Left lobe of liver (tissue), 2 donors: ENCODE data around the gene VWC2L. TPM values are rescaled to one million over a fixed set of nuclear protein-coding genes. Genes with fewer than 3 reads are reported as not detected.

Source experiments
- ATAC-seq: fragments of 200-7000 bp; cut with Tn5 transposase; one replicate; pipeline ENCODE4 v1.9.1; 2020; ENCODE audit warnings: mild to moderate bottlenecking, moderate library complexity
- DNase-seq: peaks from one replicate; pipeline ENCODE4 v3.0.0-alpha.2; 2020; ENCODE audit warnings: low spot score
- total RNA-seq: library from RNA; stranded (reverse); gene quantifications from one replicate; pipeline ENCODE4 v1.2.1, GENCODE V29; 2021
- donor health status: DM: no; HTN: no; CAD: no; lungs with moderate emphysema.
- donor health status: DM: no; HTN: yes; CAD: no.

Gene VWC2L
- total RNA-seq, 1 donor from 2014 or later: not detected

DNA sequence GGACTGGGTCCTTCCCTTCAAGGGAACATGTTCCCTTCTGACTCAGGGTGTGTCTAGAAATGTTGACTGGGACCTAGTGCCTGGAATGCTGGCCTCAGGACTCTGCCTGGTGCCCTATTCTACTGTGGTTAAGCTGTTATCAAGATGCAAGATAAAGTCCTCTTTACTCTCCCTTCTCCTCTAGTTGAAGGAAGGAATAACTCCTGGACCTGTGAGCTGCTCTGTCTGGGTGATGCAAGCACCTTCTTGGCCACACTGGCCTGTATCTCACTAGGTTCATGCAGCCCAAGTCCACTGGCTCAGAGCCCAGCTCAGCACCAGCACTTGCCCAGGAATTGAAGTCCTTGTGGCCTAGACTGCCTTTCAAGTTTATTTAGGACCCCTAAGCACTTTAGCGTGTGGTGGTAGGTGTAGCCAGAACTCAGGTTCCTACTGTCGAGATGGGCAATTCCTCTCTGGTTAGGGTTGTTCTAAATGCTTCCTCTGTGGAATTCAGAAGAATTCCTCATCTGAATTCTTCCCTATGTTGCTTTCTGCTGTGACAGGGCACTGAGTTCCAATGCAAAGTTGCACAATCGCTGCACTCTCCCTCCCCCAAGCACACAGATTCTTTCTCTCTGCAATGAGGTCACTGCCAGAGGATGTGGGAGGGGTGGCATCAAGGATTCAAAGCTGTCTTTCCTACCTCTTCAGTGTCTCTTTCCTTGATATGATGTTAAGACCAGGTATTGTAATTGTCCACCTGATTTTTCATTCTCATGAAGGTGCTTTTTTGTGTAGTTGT, 54.7 kb downstream of the VWC2L start:
- ATAC-seq (peak; percentile 34), DNase-seq (no peak)

DNA sequence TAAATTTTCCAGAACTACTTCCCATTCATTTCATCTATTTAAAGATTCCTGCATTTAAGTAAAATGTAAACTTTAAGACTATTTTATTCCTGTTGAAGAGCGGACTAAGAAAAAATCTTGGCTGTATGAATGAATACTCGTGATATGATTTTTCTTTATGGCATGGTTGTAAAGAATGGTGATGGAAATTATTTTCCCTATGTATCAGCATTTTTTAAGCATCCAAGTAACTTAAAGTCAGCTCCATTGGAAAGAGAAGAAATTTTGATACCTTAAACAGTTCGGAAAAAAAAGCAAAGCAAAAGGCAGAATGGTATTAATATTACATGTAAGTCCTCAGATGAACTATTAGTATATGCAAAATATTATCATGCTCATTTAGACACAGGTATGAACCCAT, 58.9 kb downstream of the VWC2L start:
- ATAC-seq (no peak), DNase-seq (no peak)

DNA sequence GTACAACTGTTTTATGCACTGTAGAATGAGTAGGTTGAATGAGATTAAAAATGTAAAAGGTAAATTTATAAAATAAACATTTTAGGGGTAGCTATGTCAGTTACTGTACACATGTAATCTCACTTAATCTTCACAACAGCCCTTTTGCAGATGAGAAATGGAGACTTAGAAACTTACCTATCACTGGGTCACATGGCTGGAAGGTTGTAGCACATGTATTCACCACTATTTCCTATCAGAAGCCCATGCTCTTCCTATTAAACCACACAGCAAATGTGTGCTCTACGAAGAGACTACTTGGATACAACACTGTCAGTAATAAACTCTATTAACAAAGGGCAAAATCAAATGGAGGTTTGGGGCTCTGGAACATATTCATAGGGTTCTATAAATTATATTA, 60.5 kb downstream of the VWC2L start:
- no peak for ATAC-seq

DNA sequence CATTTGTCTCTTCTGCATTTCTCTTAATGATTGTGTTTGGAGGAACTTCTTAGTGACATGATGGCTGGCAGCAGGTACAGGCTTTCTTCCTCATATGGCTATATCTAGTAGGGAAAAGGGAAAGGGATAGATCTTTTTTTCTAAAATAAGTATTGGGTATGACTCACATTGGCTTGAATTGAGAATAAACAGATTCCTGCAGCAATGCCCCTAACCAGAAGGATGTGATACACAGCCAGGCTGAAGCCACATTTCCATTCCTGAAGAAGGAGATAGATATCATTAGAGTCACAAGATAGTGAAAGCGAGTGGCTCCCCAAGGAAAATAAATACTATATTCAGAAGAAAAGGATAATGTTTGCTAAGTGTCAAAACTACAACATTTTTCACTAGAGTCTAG, 61.1 kb downstream of the VWC2L start:
- no peak for DNase-seq
- ATAC-seq: no peak

More for the DNA sequence above, 60.5 kb downstream of the VWC2L start:
- no peak for DNase-seq

DNA sequence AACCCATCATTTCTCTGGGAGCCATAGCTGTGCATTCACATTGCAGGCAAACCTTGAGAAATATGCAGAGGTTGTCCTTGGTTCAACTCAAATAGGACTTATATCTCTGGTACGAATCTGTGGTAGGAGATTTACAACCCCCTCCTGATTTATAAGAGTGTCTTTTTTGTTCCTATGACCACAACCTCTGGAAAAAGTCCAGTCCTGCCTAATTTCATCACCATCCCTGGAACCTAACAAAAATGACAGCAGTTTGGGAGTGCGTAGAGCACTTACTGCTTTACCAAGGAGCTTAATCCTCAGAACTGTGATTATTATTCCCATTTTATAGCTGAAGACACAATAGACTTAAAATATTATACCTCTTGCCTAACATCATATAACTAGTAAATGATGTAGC, 66.5 kb downstream of the VWC2L start:
- ATAC-seq: no peak
- DNase-seq: no peak

DNA sequence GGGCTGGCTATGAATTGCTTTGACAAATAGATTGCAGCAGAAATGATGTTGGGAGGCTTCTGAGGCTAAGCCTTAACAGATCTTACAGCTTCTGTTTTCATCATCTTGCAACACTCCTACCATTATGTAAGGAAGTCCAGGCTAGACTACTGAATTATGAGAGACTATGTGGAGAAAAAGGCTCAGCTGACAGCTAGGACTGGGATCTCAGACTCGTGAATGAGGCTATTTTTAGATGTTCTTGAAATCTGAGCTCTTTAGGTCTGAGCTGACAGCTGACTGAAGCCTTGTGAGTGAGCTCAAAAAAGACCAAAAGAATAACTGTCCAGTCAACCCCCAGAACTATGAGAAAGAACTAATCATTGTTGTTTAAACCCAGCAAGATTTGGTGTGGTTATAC, 70.3 kb downstream of the VWC2L start:
- no peak for DNase-seq
- ATAC-seq: no peak

DNA sequence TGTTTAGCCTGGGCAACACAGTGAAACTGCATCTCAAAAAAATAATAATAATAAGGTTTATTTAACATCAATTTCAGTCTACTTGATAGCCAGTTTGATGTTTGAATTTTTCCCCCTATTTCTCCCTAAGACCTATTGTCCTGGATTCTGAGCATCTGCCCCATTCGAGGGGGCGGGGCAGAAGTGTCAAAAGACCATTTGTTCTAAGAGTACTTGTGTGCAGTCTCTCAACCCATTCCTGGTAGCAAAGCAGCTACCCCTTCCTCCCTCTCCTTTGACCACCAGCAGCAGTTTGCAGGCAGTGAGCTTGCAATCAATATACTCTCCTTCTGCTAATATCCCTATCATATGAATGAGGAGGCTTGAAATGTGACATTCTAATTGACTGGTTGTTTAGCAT, 71.9 kb downstream of the VWC2L start:
- DNase-seq (no peak), ATAC-seq (no peak)

DNA sequence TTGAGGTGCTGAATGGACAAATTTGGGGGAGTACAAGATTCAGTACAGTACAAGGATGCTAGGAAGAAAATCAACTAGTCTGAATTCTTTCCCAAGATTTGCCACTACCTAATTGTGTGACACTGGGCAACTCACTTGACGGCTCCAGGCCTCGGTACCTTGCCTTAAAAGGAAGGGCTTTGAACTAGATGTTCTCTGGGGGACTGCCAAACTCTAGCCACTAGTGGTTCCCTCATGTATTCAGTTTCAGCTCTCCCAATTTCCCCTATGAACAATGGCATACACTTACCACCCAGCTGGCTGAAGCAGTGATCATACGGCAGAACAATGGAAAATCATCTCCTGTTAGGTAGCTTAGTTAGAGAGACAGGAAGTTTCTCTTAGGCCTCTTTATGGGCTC, 73.4 kb downstream of the VWC2L start:
- ATAC-seq: no peak
- no peak for DNase-seq

DNA sequence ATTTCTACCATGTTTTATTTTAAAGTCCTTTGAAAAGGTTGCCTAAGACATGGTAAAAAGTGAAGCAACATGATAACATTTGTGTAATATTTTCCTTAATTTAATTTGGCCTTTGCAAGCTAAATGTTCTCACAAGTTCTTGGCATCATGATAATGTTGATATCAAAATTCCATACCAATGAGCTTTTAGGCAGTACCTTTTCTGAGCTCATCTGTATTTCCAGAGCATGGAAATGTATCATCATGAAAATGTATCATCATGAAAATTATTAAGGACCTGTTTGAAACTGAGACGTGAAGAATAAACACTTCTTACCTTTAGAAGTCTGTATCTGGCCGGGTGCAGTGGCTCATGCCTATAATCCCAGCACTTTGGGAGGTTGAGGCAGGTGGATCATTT, 73.8 kb downstream of the VWC2L start:
- no peak for ATAC-seq

DNA sequence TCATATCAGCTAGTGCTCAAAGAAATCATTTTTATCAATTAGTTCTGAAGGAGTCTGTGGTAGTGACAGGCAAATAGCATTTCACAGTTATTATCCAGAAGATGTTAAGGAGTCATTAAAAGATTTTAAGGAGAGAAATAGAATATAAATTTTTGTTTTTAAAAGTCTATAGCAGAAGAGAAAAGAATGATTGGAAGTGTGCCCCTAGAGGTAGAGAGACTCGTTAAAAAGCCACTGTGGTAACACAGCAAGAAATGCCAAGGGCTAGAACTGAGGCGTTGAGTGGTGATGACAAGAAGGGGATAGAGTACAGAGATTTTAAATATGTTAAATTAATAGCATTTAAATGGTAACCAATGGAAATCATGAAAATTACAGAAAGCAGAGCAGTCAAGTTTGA, 78.3 kb downstream of the VWC2L start:
- no peak for ATAC-seq

More for the DNA sequence above, 73.8 kb downstream of the VWC2L start:
- no peak for DNase-seq

DNA sequence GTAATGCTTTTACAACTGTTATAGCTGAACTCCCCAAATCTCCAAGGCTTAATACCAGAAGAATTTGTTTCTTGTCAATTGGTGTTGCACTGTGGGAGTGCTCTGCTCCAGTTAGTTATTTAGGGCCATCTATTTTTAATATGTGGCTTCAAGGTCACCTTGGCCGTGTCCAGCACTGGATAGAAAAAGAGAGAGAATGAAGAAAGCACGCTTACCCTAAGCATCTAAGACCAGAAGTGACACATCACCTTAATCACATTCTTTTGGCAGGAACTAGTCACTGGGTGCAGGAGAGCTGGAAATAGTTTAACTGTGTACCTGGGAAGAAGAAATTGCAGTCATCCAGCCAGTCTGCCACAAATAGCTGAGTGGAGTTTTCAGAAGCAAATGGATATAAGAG, 78.8 kb downstream of the VWC2L start:
- no peak for ATAC-seq

More for the DNA sequence above, 78.3 kb downstream of the VWC2L start:
- DNase-seq: no peak

DNA sequence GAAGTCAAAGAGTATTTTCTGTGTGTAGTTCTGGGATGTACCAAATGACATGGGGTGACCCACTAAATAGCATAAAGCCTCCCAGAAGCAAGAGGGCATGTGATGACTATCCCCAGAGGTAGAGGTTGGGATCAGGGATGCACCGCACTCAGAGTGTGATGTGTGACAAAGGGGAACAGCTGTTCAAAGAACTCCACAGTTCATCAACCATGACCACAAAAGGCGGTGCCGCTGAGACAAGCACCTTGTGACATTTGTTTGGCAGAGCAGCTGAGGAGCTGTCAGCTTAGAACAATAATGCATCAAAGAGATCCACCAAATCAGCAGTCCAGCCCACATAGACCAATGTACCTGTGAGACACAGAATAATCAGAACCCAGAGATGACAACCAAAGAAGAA, 81.3 kb downstream of the VWC2L start:
- DNase-seq: no peak
- no peak for ATAC-seq

More for the DNA sequence above, 78.8 kb downstream of the VWC2L start:
- no peak for DNase-seq

DNA sequence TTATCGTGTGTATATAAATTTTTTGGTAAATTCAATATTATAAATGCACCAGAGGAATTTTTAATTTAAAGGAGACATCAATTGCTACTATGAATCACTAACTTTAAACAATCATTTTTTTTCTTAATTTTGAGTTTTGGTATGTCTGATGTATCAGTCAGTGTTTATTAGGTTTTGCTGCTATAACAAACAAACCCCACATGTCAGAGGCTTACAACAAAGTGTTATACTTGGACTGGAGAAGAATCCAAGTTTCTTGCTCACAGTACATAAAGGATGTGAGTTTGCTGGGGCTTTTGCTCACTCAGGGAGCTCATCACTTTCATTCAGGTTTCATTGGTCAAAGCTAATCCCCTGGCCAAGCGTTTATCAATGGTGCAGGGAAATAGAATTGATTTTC, 81.8 kb downstream of the VWC2L start:
- ATAC-seq (no peak), DNase-seq (no peak)

DNA sequence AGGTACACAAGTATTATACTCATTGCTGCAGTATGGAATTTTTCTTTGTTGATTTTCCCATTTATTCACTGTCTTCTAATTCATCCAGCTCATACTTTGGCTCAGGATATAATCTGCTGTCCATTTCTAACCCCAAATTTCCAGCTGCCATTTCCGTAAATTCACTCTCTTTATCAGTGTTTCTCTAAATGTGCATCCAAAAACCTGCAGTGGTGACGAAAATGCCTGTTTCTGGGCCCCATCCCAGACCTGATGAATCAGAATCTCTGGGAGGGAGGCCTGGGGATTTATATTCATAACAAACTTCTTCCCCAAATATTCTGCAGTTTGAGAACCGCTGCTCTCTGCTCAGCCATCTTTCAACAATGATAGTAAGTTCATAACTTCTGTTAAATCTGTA, 86.6 kb downstream of the VWC2L start:
- ATAC-seq: no peak
- no peak for DNase-seq

DNA sequence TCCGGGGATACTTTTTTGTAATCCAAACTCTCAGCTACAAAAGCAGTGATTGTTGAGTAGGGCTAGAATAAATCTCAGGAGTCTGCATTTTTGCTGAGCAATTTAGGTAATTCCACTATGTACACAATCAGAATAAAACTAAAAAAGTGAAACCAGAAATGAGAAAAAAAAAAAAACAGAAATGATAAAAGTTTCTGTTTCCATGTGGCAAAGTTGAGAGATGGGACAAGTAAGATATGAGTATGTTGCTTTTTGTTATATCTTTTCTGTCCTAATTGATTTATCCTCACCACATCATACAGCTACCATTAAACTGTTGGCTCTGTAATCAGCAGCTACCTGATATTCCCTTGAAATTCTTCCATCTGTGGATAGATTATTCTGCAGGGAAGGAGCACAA, 92.7 kb downstream of the VWC2L start:
- ATAC-seq: no peak
- no peak for DNase-seq

DNA sequence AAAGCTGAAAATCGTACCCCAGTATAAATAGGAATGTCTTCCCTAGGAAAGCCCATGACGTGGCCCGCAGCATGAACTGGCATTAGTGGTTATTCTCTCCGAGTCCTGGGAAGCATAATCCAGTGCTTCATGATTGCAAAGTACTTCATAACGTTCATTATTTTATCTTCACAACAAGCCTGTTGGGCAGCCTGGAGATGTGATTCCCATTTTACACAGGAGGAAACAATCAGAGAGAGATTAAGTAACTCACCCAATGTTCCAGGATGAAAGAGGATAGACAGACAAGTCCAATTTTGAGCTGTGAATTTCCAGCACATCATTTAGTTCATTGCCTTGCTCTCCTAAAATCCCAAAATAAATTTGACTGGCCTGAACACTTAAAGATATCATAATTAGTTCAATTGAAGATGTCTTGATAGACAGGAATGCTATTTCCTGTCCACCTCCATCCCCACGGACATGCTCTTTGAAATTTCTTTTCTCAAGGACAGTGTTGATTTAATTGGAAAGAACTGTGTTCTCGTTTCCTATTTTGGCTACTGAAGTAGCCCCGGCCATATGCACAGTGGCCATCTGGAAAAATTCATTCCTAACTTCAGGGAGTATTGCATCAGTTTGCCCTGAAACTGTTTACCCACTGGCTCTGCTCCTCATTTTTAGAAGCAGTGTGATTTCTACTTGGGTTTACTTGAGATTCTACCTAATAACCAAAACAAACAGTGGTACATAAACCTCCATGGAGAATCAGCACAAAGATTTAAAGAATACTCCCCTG, 93.9 kb downstream of the VWC2L start:
- ATAC-seq: no peak
- no peak for DNase-seq

DNA sequence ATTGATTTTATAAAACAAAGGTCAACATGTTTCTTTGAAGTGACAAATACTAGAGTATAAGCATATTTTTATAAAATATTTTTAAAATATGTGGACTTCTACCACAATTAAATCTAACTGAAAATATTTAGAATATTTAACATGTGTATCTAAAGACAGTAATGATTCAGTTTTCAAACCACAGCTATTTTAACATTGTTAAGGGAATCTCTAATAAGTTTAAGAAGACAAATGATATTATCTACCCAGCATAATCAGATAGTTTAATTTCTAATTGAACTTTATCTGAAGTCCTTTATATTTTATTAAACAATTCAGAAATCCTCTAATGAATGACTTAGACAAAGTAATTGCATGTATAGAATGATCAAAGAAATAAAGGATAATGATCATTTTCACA, 96.2 kb downstream of the VWC2L start:
- ATAC-seq (no peak), DNase-seq (no peak)

DNA sequence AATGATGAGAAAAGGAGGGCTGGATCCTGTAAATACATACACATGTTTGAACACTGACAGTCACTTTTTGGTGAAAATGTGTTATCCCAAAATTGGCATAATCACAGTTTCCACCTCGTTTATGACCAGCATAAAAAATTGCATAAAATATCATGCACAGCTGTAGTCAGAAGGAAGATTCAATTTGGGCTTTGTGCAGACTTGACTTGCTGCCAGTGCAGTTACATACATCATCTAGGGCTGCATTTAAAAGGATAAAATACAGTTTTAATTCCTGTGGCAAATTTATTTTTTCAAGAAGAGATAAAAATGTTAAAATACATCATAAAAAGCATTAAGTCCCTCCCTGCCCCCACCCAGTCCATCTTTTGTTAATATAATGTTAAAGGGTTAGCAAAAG, 103.8 kb downstream of the VWC2L start:
- DNase-seq (no peak), ATAC-seq (no peak)

DNA sequence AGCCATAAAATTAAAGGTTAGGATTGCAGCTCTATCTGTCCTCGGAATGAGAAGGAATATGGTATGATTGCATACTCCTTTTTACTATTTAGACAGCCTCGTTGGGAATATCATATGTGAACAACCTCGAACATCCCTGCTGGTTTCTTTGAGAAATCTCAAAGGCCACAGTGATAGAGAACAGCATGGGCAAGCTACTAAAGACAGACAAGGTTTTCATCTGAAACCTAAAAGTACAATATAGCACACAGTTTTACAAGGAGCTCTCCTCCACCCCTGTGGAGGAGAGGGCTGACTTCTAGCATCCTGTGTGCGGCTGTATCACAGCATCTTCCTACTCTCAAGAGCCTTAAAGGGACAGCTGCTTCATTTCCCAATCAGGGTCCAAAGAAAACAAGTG, 104.3 kb downstream of the VWC2L start:
- DNase-seq (no peak), ATAC-seq (no peak)

DNA sequence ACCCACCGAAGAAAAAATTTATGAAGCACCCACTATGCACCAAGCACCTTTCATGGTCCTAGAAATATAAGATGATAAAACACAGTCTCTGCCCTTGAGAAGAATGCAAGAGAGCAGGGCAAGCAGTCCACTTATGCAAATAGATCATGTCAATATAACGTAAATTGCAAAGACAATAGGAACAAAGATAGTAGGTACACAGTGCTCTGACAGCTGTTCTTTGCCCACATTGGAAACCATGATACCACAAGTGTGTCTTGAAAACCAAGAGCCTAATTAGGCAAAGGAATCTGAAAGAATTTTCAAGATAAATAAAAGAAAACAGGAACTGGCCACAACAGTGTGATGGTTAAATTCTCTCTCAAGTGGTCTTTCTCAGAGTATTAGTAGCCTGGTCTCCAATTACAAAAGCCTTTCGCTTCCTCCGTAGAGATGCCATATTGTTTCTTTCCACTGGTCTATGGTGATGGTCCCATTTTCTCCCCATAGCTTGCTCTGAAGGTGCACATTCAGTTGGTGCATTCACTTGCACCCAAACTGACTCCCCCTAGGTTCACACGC, 108.5 kb downstream of the VWC2L start:
- ATAC-seq (no peak), DNase-seq (no peak)

DNA sequence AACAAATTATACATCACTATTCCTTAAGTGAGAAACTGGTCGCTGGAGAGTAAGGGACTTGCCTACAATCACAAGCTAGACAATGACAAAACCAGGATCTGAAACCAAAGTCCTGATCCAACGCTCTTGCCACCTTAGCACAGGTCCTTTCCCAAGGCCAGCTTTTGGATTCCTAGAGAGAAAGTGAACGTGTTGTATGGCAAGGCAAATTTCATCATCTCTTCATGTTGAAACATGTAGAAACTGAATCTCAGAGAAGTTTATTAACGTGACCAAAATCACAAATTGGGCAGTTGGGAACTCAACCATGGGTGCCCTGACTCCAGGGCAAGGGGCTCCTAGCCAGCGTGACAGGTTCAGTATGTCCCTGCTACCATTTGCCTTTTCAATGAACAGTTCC, 118.2 kb downstream of the VWC2L start:
- ATAC-seq: no peak
- no peak for DNase-seq

DNA sequence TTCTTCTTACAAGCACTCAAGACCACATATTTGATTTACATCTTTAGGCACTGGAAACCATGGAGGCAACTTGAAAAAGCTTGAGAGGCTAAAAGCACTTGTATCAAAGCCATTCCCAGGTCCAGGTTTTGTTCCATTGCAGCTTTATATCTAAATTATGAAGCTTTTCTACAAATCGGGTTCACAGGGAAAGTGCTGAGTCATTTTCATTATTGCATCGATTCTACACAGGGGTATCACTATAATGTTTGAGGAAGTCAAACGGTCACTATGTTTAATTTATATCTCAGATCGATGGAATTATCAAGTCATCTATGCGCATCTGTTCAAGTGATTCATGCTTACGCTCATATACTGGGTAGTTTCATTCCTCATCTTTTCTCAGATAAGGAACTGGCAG, 118.7 kb downstream of the VWC2L start:
- no peak for DNase-seq
- no peak for ATAC-seq
